IPS-NIHi7 (cell line): ENCODE results near the gene KRT10.
"Not testable (repeated sequence)": the region's sequence is repeated elsewhere in the genome, so short reads cannot be mapped to it uniquely, and the experiment has no call there.

Experiments used
- DNase-seq: peaks from one replicate; pipeline ENCODE4 v3.0.0; 2012; ENCODE audit warnings: mixed read lengths; ENCODE audit errors: extremely low spot score

KRT10 gene

DNA sequence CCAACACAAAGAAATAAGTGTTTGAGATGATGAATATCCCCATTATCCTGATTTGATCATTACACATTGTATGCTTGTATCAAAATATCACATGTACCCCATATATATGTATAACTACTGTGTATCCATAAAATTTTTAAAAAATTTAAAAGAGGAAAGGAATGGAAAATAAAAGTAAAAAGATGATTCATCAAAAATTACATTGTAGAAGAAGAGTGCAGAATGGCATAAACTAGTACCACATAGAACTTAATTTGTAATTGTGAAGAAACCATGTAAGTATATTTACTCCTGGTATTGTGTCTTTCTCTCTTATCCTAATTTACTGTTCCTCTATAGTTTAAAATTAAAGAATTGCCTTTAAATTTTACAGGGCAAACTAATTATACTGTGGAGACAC lies 11.5 kb upstream of the KRT10 start:
- no peak for DNase-seq

DNA sequence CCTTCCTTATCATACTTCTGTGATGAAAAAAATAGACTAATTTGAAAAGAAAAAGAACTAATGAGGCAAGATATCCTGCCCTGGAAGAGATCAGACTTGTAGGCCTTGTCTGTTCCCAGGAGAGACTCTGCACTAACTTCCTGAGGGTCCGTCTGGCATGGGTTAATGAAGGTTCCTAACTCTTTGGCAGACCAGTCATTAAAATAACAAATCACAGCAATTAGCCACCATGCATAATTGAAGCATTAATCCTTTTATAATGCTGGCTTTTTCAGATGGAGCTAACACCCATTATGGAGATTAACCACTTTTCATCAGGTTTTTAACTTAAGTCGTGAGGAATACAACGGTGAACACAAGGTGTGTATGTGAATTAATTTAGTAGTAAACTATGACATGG lies 10.4 kb upstream of the KRT10 start:
- DNase-seq = no peak

DNA sequence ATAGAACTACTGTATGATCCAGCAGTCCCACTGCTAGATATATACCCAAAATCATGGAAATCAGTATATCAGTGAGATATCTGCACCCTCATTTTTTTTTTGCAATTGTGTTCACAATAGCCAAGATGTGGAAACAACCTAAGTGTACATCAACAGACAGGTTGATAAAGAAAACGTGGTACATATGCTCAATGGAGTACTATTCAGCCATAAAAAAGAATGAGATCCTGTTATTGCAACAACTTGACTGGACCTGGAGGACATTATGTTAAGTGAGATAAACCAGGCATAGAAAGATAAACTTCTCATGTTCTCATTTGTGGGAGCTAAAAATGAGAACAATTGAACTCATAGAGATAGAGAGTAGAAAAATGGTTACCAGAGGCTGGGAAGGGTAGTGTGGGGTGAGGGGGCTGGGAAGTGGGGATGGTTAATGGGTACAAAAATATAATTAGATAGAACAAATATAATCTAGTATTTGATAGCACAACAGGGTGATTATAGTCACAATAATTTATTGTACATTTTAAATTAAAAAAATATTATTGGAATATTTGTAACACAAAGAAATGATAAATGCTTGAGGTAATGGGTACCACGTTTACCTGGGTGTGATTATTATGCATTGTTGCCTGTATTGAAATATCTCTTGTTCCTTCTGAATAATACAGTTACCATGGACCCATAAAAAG lies 7.8 kb upstream of the KRT10 start:
- no peak for DNase-seq

DNA sequence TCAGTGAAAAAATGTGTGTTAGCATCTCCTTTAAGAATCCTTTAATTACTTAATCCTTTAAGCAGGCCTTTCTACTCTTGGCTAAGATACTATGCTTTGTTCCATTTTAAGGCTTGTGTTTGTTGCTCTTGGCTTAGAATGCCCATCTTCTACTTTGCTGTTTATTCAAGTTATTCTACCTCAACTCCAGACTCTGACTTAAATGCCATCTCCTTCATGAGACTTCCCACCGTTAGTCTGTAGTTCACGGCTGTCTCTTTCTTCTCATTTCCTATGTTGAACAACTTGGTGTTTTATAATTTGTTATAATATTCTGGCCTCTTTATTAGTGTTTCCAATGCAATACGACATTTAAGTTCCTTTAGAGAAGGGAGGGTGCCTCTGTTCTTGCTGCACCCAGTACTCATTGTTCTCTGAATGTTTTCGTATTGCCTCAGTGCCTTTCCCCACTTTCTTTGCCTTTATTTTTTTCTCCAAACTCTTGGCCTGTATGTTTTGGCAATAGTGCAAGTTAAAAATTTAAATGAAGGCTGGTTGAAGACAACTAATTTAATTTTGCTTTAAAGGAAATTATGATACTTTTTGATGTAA lies 6.1 kb upstream of the KRT10 start:
- no peak for DNase-seq

DNA sequence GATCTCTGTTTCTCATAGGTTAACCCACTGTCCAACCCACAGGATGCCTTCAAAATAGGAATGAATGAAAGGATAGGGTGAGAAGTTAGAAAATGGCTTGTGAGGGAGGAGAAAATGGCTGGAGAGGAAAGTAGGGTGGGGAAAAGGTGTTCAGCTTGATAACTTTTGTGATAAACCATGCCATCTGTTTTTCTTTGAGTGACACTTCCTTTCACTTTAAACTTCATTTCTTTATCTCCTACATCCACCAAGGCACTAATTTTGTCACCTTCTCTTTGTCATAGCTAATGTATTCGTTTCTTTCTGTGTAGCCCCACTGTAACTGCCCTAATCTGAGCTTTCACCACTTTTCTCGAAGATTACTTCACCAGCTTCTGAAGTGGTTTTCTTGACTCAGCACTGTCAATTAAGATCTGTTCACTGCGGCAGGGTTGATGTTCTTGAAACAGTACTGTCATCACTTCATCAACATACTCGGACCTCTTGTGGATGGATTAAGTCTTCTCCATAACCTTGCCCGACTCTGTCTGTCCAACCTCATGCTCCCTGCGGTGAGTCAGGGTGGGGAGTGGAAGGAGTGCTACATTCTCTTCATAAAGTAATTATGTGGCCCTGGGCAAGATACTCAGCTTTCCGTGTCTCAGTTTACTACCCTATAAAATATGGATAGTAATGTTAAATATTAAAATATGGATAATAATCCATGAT lies 5.5 kb upstream of the KRT10 start:
- no peak for DNase-seq

DNA sequence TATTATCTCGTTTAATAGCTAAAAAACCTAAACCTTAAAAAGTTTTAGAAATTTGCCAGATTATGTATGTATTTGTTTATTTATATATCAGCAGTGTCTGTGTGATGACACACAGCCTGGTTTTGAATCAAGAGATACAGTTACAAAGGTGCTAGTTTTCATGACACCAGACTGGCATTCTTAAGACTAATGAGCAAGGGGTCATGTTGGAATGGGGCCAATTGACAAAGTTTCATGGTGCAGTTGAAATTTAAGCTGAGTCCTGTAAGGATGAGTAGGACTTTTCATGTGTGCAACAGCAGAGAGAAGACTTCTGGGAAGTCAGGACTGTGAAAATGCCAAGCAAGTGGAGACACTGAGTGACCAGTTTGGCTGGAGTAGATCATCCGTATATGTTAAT lies 3.2 kb upstream of the KRT10 start:
- DNase-seq = no peak

DNA sequence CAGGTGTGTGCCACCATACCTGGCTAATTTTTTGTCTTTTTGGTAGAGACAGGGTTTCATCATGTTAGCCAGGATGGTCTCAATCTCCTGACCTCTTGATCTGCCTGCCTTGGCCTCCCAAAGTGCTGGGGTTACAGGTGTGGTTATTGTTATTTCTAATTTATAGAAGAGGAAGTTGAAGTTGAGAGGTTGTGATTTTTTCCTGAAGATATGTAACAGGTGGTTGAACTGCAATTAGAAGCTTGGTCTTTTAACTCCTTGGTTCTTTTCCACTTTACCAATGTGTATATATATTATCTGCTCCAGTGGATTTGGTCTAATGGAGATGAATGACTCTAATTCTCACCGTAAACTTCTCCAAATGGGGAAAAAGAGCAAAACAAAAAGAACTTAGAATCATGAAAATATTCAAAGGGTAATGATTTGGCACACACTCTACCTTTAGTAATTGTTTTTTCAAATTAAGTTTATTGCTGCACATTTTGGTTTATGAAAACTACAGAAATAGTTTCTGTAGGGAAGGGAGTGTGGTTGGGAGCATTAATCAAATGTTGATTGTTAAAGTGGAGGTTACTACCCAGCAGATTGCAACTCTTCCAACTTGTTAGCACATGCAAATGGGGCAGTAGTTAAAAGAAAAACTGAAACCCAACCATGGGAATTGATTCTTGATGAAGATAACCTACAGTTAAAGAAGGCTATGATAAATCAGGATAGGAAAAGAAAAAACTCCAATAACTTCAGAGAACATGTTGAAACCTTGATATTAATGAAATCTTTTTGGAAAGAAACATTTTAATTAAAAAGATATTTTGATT lies 1.8 kb upstream of the KRT10 start:
- DNase-seq = no peak

DNA sequence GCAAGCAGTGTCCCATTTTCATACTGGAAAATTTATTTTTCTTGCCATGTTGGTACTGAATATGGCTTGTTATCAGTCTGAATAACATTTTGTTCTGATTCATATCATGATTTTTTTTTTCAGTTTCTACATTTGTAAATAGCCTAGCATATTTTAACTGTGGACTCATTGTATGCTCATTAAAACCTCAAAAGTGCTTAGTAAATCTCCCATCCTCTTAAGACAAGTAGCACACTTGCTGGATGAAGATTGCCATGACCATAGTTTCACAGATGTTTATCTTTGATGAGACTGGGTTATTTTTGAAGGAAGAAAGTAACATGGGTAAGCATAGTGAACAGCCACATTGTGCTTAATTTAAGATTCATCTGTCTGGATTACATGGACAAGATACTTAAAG lies 878 bp downstream of the KRT10 start:
- no peak for DNase-seq

DNA sequence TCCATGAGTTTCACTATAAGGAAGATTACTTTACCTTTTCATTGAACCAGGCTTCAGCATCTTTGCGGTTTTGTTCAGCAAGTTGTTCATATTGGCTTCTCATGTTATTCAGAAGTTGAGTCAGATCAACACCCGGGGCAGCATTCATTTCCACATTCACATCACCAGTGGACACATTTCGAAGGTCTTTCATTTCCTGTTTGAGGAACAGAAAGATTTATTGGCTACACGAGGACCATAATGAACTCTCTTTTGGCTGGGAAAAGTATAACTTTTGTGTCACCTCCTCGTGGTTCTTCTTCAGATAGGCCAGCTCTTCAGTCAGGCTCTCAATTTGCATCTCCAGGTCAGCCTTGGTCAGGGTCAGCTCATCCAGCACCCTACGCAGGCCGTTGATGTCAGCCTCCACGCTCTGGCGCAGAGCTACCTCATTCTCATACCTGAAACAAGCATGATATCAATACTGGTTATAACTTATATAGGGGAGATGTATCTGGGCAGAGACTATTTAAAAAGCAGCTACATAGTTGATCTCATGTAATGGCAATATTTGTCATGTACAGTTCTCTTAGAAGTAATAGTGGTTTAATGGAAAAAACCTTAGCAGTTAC lies 2.1 kb downstream of the KRT10 start:
- no peak for DNase-seq

DNA sequence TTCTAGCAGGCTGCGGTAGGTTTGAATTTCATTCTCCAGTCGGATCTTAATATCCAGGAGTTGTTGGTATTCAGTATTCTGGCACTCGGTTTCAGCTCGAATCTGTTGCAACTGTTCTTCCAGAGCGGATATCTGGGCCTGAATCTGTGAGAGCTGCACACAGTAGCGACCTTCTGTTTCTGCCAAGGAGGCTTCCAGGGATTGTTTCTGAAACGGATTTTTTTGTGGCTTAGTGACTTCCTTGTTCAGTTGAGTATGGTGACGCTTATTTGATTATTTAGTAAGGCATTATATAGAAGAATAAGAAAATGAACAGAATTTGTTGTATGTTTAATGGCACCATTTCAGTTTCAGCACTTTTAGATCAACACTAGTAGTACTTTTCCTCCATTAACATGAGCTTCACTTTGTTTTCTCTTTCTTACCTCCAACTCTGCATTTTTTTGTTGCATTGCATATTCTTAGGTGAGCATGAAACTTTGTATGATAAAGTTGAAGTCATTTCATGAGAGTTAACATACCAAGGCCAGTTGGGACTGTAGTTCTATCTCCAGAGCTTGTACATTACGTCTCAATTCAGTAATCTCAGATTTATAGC lies 2.8 kb downstream of the KRT10 start:
- no peak for DNase-seq

DNA sequence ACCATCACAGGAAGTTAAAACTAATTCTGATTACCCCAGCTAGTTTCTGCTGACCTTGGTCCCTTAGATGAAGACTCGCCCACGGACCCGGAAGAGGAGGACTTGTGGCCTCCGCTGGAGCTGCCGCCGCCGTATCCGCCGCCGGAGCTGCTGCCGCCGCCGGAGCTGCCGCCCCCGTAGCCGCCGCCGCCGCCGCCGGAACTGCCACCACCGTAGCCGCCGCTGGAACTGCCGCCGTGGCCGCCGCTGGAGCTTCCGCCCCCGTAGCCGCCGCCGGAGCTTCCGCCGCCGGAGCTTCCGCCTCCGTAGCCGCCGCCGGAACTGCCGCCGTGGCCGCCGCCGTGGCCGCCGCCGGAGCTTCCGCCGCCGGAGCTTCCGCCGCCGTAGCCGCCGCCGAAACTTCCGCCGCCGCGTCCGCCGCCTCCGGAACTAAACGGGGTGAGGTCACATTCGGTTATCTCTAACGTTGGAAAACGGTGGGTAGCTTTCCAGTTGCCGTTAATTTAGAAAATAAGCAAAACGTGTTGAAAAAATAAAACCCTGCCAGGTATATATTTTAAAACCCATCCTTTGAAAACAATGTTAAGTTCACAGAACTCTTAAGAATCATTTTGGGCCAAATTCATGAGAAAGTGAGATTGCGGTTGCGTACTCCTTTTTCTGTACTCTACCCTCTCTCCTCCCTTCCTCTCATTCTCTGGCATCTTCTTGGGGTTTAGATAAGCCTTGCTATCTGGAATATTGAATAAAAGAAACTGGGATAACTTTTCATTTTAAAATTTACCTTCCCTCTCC lies 3.5 kb downstream of the KRT10 start:
- peak; percentile 81 for DNase-seq

DNA sequence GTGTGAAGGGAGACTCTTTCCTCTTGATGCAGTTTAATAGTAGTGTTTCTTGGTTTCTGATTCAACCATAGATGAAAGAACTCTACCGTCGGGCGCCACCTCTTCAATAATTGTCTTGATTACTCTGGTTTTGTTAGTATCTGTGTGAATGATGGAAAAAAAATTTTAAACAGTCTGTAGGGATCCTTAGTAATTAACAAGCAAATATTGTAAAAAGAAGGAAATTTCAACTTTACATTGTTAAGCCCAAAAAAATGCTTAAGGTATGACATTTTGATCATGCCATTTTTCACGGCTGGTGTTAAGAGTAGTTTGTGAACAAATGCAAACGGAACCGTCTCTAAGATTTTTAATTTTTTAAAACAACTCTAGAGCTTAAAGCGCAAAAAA lies 4.1 kb downstream of the KRT10 start:
- DNase-seq = no peak

DNA sequence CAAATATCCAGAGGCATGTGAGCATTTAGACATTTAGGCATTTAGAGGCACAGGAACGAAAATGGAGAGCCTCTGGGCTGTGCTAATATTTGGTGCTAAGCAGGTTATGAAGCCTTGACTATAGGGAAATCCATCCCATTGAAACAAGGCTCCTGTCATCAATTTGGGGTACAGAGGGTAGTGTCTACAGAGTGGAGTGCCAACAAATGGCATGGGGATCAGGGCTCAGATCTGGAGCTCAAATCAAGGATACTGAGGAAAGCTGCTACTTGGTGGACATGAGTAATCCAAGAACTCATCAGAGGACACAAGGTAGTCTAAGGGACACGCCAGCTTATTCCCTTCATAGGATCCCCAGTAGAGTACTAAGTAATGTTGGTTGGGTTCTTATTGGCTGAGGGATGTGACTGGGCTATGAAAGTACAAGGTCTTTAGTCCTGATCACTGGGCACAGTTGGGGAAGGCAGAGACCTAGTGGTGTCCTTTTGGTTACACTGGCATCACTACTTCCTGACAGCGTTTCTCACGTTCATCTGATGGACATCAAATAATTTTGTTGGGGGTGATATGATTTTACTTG lies 5.2 kb downstream of the KRT10 start:
- no peak for DNase-seq

DNA sequence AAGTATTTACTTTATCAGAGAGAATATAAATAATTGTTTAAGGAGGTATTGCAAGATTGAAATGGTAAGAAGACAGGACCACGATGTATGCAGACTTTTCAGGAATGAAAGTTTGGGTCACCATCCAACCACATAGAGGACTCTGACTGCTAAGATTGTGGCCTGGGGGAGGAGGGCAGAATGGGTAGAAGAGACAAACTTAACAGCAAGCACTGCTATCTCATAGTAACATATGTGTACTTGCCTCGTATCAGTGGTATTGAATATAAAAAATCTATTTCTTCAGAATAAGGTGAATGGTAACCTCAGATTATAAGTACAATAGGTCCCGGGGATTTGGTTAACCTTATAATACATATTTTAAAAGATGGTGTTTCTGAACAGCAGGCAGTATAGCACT lies 5.8 kb downstream of the KRT10 start:
- DNase-seq = no peak

DNA sequence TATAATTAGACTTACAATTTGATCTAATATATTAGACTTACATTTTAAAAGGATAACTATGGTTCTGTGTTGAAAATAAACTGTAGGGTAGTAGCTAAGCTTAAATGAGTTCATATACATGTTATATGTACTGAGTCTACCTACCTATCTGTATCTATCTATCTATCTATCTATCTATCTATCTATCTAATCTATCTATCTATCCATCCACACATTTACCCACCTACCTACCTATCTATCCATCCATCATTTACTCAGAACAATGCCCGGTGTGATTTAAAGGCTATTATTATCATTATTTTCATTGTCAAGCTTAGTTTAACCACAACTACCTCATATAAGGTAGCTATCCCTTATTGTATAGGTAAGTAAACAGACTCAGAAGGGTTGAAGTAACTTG lies 7.0 kb downstream of the KRT10 start:
- DNase-seq = no peak

DNA sequence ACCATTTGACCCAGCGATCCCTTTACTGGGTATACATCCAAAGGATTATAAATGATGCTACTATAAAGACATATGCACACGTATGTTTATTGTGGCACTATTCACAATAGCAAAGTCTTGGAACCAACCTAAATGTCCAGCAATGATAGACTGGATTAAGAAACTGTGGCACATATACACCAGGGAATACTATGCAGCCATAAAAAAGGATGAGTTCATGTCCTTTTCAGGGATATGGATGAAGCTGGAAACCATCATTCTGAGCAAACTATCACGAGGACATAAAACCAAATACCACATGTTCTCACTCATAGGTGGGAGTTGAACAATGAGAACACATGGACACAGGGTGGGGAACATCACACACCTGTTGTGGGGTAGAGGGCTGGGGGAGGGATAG lies 7.8 kb downstream of the KRT10 start:
- not testable (repeated sequence) for DNase-seq

DNA sequence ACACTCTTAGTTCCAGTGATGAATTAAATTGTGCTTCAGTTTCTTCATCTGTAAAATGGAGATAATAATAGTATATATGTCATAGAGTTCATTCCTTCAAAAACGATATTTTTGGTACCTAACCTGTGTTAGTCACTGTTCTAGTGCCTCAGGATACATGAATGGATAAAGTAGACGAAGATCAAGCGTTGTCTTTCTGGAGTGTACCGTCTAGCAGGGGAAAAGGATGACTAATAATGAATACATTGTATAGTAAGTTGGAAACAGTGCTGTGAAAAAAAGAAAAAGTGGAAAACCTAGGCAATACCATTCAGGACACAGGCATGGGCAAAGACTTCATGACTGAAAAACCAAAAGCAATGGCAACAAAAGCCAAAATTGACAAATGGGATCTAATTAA lies 8.6 kb downstream of the KRT10 start:
- no peak for DNase-seq

DNA sequence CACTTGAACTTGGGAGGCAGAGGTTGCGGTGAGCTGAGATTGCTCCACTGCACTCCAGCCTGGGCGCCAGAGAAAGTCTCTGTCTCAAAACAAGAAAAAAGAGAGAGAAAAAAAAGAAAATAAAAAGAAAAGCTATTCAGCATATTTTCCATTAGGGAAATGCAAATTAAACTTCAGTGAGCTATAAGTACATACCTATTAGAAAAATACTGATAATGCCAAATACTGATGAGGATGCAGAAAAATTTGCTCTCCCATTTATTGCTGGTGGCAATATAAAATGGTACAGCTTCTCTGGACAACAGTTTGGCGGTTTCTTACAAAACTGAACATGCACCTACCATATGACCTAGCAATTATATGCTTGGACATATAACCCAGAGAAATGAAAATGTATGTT lies 9.8 kb downstream of the KRT10 start:
- DNase-seq = no peak

DNA sequence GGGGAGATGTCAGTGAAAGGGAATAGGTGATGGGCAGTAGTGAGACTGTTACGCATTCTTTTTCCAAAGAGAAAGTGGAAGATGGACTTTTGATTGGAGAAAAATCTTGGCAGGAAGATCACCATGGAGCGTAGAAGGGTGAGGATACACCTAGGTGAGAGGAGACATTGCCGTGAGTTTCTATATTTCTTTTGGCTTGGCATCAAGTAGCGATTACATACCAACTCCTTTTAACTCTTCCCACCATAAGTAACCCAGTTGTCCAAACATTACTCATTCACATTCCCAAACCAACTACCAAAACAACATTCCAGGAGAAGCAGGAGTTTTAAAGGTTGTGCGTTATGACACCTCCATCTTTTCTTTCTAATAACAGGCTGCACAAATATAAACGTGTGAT lies 11.9 kb downstream of the KRT10 start:
- DNase-seq = no peak

DNA sequence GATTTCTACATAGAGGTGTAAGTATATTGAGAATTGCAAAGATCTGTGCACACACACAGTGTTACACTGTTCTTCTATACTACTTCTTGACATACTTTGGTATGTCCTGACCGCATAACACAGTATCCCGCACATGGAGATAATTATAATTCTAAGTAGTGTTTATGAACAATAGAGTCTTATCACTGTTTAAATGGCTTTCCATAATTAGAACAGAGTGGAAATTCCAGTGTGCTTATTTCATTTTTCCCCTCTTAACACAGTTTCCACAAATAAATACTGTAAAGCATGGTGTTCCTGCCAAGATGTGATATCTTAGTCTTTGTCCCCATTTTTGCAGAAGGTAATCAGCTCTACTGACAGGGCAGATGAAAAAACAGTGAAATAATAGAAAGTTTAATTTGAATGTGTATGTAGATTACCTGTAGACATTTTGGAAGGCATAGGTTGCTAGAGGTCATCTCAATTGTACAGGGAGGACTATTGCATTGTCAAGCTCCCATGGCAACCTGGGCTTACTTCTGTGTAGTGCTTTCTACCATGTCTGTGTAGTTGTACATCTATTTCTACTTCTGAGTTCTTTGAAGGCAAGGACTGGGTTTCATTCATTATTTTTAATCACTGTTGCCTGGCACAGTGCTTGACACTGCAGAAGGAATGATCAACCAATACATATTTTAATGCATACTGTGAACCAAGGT lies 12.5 kb downstream of the KRT10 start:
- no peak for DNase-seq
